Measurements from ENCODE around the gene PCLO.

Gene PCLO

GRCh38 chr7:82821037-82821436 is 341.6 kb downstream of the PCLO start:
- no peak overlapping the region for H3K4me3 ChIP-seq (ENCODE audit: low read length)
- TF ChIP-seq CTCF (conservative IDR thresholded peaks at IDR 0.05; ENCODE audit: low read depth, low read length), result no peak
- DNase-seq (ENCODE audit: low read depth), result no peak

DNA sequence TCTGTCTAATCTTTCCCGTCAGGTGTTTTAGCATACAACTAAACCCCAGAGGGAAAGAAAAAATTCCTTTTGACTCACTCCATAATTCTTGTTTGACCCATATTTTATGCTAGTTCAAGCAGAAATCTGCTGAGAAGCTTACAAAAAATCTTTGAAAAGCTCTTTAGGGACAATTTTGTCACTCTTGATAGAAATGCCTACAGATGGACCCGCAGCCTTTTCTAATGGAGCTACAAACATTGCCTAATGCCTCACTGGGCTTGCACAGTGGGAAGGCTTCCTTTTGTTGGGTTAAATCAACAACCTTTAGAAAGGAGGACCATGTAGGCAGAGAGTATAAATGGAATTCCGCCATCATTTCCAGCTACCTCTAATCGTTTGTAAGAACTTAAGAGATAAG is 344.5 kb downstream of the PCLO start:
- no peak for TF ChIP-seq CTCF (conservative IDR thresholded peaks at IDR 0.05; ENCODE audit: low read depth, low read length)
- no peak overlapping the region for H3K4me3 ChIP-seq (ENCODE audit: low read length)
- peak; percentile 48 for DNase-seq (ENCODE audit: low read depth)

GRCh38 chr7:82816272-82816671 is 346.4 kb downstream of the PCLO start:
- DNase-seq (ENCODE audit: low read depth), result no peak
- TF ChIP-seq CTCF (conservative IDR thresholded peaks at IDR 0.05; ENCODE audit: low read depth, low read length), result no peak
- no peak overlapping the region for H3K4me3 ChIP-seq (ENCODE audit: low read length)

GRCh38 chr7:82810558-82811259 is 352.0 kb downstream of the PCLO start:
- peak; percentile 18 for DNase-seq (ENCODE audit: low read depth)
- TF ChIP-seq CTCF (conservative IDR thresholded peaks at IDR 0.05; ENCODE audit: low read depth, low read length), result peak; percentile 83
- H3K4me3 ChIP-seq (ENCODE audit: low read length), result no peak overlapping the region

GRCh38 chr7:82808633-82809032 is 354.1 kb downstream of the PCLO start:
- no peak for TF ChIP-seq CTCF (conservative IDR thresholded peaks at IDR 0.05; ENCODE audit: low read depth, low read length)
- H3K4me3 ChIP-seq (ENCODE audit: low read length), result no peak overlapping the region
- no peak for DNase-seq (ENCODE audit: low read depth)

DNA sequence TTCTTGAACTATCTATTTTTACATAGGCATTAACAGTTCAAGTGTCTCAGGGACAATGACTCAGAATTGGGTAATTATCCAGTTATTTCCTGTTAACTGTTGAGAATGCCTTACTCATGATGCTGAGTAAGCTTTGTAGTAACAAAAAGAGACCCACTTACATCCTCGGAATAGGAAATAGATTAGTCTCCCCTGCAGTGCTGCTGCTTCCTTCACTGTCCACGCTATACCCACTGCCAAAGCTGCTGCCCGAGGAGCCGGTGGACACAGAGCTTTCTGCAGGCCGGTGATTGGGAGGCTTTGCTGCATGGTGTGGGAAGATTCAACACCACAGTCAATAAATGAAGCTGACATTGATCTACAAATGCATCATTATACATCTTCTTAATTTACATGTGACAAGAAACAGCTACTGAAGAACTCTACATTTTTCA is 357.1 kb downstream of the PCLO start:
- H3K4me3 ChIP-seq (ENCODE audit: low read length), result peak overlapping the region; percentile 13
- TF ChIP-seq CTCF (conservative IDR thresholded peaks at IDR 0.05; ENCODE audit: low read depth, low read length), result no peak
- DNase-seq (ENCODE audit: low read depth), result peak; percentile 62

DNA sequence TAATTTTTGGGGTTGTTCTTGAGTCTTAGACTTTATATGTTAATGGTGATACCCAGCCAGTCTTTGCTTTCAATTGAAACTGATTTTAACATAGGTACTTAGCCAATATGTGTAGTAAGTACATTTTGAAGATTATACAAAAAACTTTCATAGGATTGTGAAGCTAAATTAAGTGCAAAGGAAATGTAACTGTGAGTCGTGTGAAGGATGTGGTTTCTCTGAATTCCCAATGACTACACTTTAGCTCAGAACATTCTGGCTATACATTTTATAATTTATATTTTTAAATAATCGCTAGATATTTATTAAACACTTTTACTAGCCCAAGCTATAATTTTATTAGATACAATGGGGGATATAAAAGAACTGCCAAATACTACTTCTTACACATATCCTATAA is 359.3 kb downstream of the PCLO start:
- TF ChIP-seq CTCF (conservative IDR thresholded peaks at IDR 0.05; ENCODE audit: low read depth, low read length), result no peak
- H3K4me3 ChIP-seq (ENCODE audit: low read length), result no peak overlapping the region
- DNase-seq (ENCODE audit: low read depth), result no peak

Measured in retinal pigment epithelial cell (primary cell).